NCI-H1092 (cell line): ENCODE measurements around the gene DAB2IP.

ENCODE experiments used
- DNase-seq: peaks from one replicate; lab custom pipeline; 2025; lab: John Stamatoyannopoulos, UW

Gene DAB2IP

GRCh38 chr9:121797081-121797480 lies 145.6 kb downstream of the DAB2IP start:
- no peak for DNase-seq

GRCh38 chr9:121798941-121799340 lies 147.5 kb downstream of the DAB2IP start:
- no peak for DNase-seq

GRCh38 chr9:121800376-121800775 lies 148.9 kb downstream of the DAB2IP start:
- no peak for DNase-seq

- DNase-seq: no peak
Observed at GRCh38 chr9:121801579-121801978, 150.1 kb downstream of the DAB2IP start.

GRCh38 chr9:121802753-121803152 lies 151.3 kb downstream of the DAB2IP start:
- DNase-seq: no peak

GRCh38 chr9:121807069-121807822 lies 155.8 kb downstream of the DAB2IP start:
- DNase-seq: no peak

- DNase-seq: no peak
Observed at GRCh38 chr9:121807823-121808278, 156.4 kb downstream of the DAB2IP start.

GRCh38 chr9:121808781-121809180 lies 157.3 kb downstream of the DAB2IP start:
- no peak for DNase-seq

GRCh38 chr9:121809356-121810050 lies 158.1 kb downstream of the DAB2IP start:
- DNase-seq: no peak

DNA sequence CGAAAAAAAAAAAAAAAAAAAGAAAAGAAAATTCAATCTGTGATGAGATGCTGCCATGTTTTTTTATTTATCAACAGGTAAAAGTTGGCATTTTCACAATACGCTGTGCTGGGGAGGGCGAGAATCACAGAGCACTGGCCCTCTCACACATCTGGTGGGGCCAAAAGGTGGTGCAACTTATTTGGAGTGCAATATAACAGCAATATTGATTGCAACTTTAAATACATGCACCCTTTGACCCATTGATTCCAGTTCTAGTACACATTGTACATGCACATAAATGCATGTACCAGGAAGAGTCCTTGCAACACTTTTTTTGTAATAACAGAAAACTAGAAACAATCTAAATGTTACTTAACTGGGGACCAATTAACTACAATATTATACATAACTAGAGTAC lies 159.1 kb downstream of the DAB2IP start:
- DNase-seq: no peak

- no peak for DNase-seq
Observed at GRCh38 chr9:121811140-121811539, 159.7 kb downstream of the DAB2IP start.

DNA sequence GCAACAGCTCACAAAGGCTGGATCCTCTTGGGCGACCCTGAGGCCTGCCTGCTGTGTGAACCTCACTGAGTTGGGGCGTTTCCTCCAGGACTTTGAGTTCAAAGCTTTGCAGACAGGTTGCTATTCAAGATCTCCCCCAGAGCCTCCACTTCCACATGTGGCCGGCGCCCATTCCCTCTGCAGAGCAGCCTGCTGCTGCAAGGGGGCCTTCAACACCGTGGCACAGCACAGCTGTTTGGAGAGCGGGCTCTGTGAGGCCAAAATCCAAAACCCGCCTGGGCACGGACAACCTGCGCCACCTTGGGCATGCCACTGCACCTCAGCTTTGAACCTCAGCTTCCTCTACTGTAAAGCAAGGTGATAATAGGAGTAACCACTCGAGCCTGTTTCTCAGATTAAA lies 160.3 kb downstream of the DAB2IP start:
- no peak for DNase-seq

DNA sequence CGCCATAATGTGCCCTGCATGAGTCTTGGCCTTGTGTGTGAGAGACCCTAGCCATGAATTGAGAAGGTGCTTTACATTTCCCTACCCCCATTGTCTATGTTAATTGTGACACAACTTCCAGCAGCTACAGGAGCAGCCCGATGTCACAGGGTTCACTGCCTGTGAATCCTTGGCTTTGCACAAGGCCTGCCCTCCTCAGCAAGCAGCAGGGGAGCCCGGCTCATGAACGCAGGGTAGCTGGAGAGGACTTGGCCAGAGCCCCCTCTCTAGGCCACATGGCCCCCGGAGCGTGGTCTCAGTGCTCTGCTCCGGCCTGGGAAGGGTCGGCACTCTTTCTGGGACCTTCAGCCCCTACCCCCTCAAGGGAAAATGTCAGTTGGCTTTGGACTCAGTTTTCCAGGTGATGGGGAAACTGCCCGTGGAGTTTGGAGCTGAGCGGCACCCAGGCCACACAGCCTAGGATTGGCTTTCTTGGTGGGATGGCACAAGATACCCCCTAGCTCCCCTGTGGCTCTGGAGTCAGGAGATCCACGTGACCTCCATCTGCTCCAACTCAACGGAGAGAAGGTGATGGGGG lies 160.8 kb downstream of the DAB2IP start:
- DNase-seq: no peak

DNA sequence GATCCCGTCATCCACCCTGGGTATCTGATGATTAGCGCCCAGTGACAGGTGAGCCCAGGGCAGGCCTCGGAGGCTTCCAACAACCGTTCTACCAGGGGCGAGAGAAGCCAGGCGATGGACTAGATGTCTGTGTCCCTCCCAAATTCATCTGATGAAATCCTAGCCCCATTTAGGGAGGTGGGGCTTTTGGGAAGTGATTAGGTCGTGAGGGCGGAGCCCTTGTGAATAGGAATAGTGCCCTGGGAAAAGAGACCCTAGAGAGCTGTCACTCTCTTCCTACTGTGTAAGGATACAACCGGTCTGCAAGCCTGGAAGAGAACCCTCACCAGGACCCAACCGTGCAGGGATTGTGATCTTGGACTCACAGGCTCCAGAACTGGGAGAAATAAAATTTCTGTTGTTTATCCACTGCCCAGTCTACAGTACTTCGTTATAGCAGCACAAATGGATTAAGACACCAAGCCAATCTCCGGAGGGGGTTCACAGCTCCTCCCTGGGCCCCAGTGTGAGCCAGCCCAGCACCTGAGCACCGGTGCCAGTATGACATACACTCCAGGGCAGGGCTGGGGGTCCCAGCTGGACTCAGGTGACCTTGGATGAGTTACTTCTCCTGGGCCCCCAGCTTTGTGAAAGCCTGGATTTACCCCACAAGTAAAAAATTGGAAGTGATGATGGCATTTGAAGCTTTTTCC lies 162.2 kb downstream of the DAB2IP start:
- no peak for DNase-seq

DNA sequence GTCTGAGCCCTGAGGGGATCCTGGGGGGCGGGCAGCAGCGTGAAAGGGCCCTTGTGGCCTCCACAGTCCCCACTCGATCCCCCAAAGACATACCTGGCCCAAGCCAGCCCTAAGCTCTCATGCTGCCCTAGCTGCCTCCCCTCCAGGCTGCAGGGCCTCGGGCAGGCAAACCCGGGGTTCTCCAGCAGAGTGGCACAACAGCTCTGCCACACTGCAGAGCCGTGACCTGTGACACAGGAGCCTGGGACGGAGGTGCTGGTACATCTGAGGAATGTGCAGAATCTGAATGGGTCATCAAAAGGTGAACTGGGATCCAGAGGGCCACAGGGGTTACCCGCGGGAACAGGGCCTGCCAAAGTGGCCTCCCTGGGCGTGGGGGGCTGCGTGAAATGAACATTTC lies 163.2 kb downstream of the DAB2IP start:
- DNase-seq: no peak

GRCh38 chr9:121815084-121815483 lies 163.7 kb downstream of the DAB2IP start:
- no peak for DNase-seq

GRCh38 chr9:121815546-121816448 lies 164.4 kb downstream of the DAB2IP start:
- DNase-seq: no peak

DNA sequence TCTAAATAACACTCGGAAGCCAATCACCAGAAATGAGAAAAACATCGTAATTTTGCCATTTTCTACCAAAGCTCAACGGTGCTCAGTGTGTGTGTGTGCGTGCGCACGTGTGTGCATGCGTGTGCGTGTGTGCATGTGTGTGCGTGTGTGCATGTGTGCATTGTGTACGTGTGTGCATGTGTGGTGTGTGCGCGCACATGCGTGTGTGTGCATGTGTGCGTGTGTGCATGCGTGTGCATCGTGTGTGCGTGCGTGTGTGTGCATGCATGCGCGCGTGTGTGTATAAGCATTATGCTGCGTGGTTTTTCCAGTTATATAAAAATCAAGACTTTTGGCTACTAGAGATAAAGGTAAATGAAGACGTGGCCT lies 165.0 kb downstream of the DAB2IP start:
- DNase-seq: no peak

DNA sequence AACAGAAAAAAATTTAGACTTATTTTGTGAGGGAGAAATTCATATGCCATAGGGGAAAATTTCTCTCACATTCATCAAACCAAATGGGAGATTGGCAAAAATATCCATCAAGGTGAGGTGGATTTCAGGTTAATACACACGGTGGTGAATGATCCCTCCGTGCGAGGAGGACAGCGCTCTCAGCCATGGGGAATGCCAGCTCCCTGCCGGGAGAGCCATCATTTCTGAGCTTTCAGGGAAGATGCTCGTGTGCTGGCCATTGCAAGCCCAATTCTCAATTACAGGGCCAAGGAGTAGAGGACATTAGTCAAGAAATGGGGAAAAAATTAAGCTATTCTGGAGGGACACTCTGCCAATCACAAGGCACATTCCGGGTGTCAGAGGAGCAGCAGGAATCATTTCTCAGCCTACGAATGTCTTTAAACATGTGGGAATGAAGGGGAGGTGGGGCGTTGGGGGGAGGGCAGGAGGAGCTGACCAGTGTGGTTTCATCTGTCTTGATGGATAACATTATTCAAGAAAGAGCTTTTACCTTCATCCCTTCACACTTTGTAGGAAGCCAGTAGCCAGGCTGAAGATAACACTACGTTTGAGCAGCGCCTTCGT lies 165.5 kb downstream of the DAB2IP start:
- no peak for DNase-seq

DNA sequence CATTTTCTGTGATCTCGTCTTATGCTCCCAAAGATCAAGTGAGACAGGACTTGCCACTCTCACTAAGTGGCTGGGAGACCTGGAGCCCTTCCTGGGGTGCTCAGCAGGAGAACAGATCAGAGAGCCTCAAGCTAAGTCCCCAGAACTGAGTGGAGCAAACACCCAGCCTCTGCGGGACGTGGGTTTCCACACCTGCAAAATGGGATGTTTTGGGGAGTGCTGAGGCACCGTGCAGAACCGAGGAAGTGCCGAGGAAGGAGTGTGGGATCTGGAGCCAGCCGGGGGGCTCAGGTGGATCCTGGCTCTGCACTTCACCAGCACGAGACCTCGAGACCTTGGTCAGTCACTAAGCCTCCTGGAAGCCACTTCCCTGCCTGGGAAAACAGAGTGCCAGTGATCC lies 166.0 kb downstream of the DAB2IP start:
- DNase-seq: no peak

DNA sequence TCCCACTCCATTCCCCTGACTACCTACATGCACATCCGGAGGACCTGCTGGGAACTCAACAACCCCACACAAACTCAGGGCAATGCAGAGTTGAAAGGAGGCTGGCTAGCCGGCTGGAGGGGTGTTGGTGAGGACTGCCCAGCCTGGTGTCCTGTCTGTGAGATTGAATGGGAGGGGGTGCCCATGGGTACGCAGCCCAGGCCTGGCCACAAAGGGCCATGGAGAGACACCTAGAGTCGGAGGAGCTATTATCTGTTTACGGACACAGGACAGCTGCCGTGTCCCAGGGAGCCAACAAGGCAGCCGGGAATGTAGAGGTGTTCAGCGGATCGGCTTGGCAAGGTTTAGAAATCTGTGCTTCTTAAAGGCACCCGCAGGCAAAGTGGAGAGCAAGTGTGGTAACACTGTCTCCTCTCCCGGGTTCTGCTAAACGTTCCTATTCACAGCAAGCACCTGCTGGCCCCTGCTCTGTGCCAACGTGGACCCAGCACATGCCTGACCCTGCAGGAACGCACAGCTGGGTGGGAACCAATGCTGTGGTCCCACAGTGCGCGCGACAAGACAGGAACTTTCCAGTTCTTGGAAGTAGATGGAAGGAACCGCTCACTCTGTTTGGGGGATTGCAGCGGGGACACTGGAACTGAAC lies 166.7 kb downstream of the DAB2IP start:
- DNase-seq: no peak
